Mesendoderm (in vitro differentiated cells): ENCODE measurements around the gene CALD1.

Experiments used
- DNase-seq: peaks from one replicate; pipeline ENCODE4 v3.0.0; 2013
- H2AK5ac ChIP-seq: 2 replicates; pipeline ENCODE4 v1.6.1; 2013; ENCODE audit warnings: low read length, inconsistent platforms
- H2BK120ac ChIP-seq: 2 replicates; pipeline ENCODE4 v1.6.1; 2013; ENCODE audit warnings: low read depth, mild to moderate bottlenecking, low read length, moderate library complexity, mixed read lengths
- H2BK15ac ChIP-seq: replicated peaks from 2 replicates; pipeline ENCODE4 v1.6.1; 2013; ENCODE audit warnings: low read depth, mild to moderate bottlenecking, moderate library complexity
- H2BK5ac ChIP-seq: 2 replicates; pipeline ENCODE4 v1.6.1; 2013; ENCODE audit warnings: low read length, inconsistent platforms
- H3K18ac ChIP-seq: 2 replicates; pipeline ENCODE4 v1.6.1; 2013; ENCODE audit warnings: mild to moderate bottlenecking, low read length, mixed read lengths
- H3K23ac ChIP-seq: one replicate; pipeline ENCODE4 v1.6.1; 2013; ENCODE audit warnings: low read length
- H3K27ac ChIP-seq: 2 replicates; pipeline ENCODE4 v1.5.1; 2013; ENCODE audit warnings: low read depth, mild to moderate bottlenecking, inconsistent platforms, low read length, moderate library complexity
- H3K27me3 ChIP-seq: 2 replicates; pipeline ENCODE4 v1.6.1; 2013; ENCODE audit warnings: low read length, control low read depth, mild to moderate bottlenecking, inconsistent platforms; ENCODE audit not compliant: insufficient read depth, poor library complexity
- H3K36me3 ChIP-seq: 2 replicates; pipeline ENCODE4 v1.6.1; 2013; ENCODE audit warnings: low read length, inconsistent platforms; ENCODE audit not compliant: control insufficient read depth, insufficient read depth
- H3K4ac ChIP-seq: one replicate; pipeline ENCODE4 v1.6.1; 2013; ENCODE audit warnings: low read depth, mild to moderate bottlenecking, low read length, moderate library complexity
- H3K4me1 ChIP-seq: 2 replicates; pipeline ENCODE4 v1.6.1; 2013; ENCODE audit warnings: low read depth, low read length, inconsistent platforms; ENCODE audit not compliant: control insufficient read depth
- H3K4me2 ChIP-seq: 2 replicates; pipeline ENCODE4 v1.6.1; 2013; ENCODE audit warnings: low read length
- H3K4me3 ChIP-seq: 2 replicates; pipeline ENCODE4 v1.5.1; 2013; ENCODE audit warnings: mild to moderate bottlenecking, low read length
- H3K56ac ChIP-seq: one replicate; pipeline ENCODE4 v1.6.1; 2013; ENCODE audit warnings: low read length
- H3K79me1 ChIP-seq: 2 replicates; pipeline ENCODE4 v1.6.1; 2013; ENCODE audit warnings: low read length, inconsistent platforms
- H3K79me2 ChIP-seq: 2 replicates; pipeline ENCODE4 v1.6.1; 2013; ENCODE audit warnings: mild to moderate bottlenecking, low read length; ENCODE audit not compliant: control insufficient read depth, insufficient read depth
- H3K9ac ChIP-seq: 2 replicates; pipeline ENCODE4 v1.6.1; 2013; ENCODE audit warnings: low read length, inconsistent platforms
- H4K5ac ChIP-seq: one replicate; pipeline ENCODE4 v1.6.1; 2013; ENCODE audit warnings: low read length
- H4K8ac ChIP-seq: one replicate; pipeline ENCODE4 v1.6.1; 2013; ENCODE audit warnings: low read depth, mild to moderate bottlenecking, control low read depth, low read length, moderate library complexity
- WGBS: extraction: QIAGEN DNeasy Blood & Tissue Kit; methylation state at CpG from one replicate; pipeline ENCODE4 v1.1.7; 2013; ENCODE audit warnings: low lambda C conversion rate, missing lambda C conversion rate; ENCODE audit not compliant: insufficient coverage; ENCODE audit errors: extremely low coverage; 5-methylcytosine and 5-hydroxymethylcytosine counted together

The CALD1 gene

DNA sequence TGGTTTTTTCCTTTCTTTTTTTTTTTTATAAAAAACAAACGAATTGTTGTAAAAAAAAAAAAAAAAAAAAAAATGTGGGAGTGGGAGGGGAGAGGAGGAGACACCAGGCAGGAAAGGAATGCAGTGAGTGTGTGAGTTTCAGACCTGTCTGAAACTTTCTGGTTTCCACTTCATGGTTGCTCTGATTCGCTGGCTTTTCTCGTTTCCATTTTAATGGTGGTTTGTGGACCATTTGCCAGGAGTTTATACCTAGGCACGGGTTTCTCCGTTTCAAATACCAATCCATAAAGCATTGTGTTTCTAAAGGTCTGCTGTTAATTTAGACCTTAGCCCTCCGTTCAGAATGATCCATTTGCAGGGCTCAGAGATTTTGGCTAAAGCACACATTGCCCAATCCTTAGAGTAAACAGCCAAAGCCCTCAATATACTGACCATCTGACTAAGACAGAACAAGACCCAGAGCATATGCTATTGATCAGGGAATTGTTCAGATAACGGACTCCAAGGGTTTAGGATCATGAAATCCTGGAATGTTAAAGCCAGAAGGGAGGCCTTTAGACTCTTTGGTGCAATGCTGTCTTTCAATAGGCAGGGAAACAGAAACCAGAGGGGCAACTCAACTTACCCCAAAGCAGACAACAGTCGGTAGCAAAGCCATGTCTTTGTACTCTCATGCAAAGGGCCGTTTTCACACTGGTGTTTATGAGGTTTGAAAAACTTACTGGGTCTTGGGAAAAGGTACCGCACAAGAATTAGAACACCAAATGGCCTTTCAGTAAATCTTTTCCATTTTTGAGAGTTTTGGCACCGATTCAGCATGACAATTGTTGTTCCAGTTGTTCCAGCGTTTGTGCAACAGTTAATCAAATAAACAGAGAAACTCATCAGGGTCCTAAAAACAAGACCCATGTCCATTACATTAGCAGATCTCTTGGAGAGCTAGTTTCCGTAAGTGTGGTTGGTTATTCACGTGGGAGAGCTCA lies 112.6 kb downstream of the CALD1 start:
- Histone ChIP-seq H3K23ac (no peak overlapping the region), H2AK5ac (peak overlapping the region; percentile 54), H3K56ac (peak overlapping the region; percentile 89), H4K5ac (no peak overlapping the region), H3K36me3 (no peaks in the 10 kb centered on the region), H3K79me1 (peaks cover 21% of the 10 kb centered on the region), H2BK120ac (no peak overlapping the region), H3K9ac (peak overlapping the region; percentile 69), H2BK5ac (no peak overlapping the region), H4K8ac (no peak overlapping the region), H3K18ac (peak overlapping the region; percentile 34), H3K4me2 (peak overlapping the region; percentile 52), H3K27me3 (no peaks in the 10 kb centered on the region), H2BK15ac (no peak overlapping the region), H3K27ac (peak overlapping the region; percentile 2), H3K4me1 (peaks cover 17% of the 10 kb centered on the region), H3K4me3 (peak overlapping the region; percentile 62), H3K4ac (peak overlapping the region; percentile 60), H3K79me2 (peaks cover 35% of the 10 kb centered on the region)
- no CpG with 5 or more reads among the region's 14 CpGs for WGBS
- no peak for DNase-seq

GRCh38 chr7:134892963-134893362 lies 113.5 kb downstream of the CALD1 start:
- Histone ChIP-seq H4K8ac (no peak overlapping the region), H3K27me3 (no peaks in the 10 kb centered on the region), H3K4me2 (peak overlapping the region; percentile 11), H3K4ac (no peak overlapping the region), H3K18ac (no peak overlapping the region), H2BK120ac (no peak overlapping the region), H3K4me1 (peaks cover 16% of the 10 kb centered on the region), H2AK5ac (no peak overlapping the region), H3K4me3 (no peak overlapping the region), H3K9ac (peak overlapping the region; percentile 29), H3K79me1 (peaks cover 18% of the 10 kb centered on the region), H4K5ac (no peak overlapping the region), H3K56ac (peak overlapping the region; percentile 39), H2BK5ac (no peak overlapping the region), H3K23ac (no peak overlapping the region), H3K79me2 (peaks cover 32% of the 10 kb centered on the region), H3K36me3 (no peaks in the 10 kb centered on the region), H3K27ac (no peak overlapping the region), H2BK15ac (no peak overlapping the region)
- no peak for DNase-seq
- no CpG with 5 or more reads among the region's 3 CpGs for WGBS

- no peak overlapping the region for H4K5ac ChIP-seq
- no peak overlapping the region for H3K27ac ChIP-seq
- WGBS, result no CpG with 5 or more reads among the region's 7 CpGs
- H4K8ac ChIP-seq, result no peak overlapping the region
- H2BK15ac ChIP-seq, result no peak overlapping the region
- H2BK5ac ChIP-seq, result no peak overlapping the region
- no peak overlapping the region for H3K18ac ChIP-seq
- no peak overlapping the region for H3K56ac ChIP-seq
- H3K27me3 ChIP-seq, result no peaks in the 10 kb centered on the region
- H3K79me1 ChIP-seq, result peaks cover 18% of the 10 kb centered on the region
- no peak overlapping the region for H3K23ac ChIP-seq
- H2BK120ac ChIP-seq, result no peak overlapping the region
- H3K9ac ChIP-seq, result no peak overlapping the region
- H3K4ac ChIP-seq, result no peak overlapping the region
- peaks cover 16% of the 10 kb centered on the region for H3K4me1 ChIP-seq
- peaks cover 34% of the 10 kb centered on the region for H3K79me2 ChIP-seq
- H3K4me3 ChIP-seq, result no peak overlapping the region
- no peaks in the 10 kb centered on the region for H3K36me3 ChIP-seq
- DNase-seq, result no peak
- no peak overlapping the region for H3K4me2 ChIP-seq
- no peak overlapping the region for H2AK5ac ChIP-seq
These were observed 114.5 kb downstream of the CALD1 start for GRCh38 chr7:134893920-134894319.

- H3K56ac ChIP-seq, result no peak overlapping the region
- peaks cover 34% of the 10 kb centered on the region for H3K79me2 ChIP-seq
- no peak overlapping the region for H2BK5ac ChIP-seq
- H4K8ac ChIP-seq, result no peak overlapping the region
- H2AK5ac ChIP-seq, result no peak overlapping the region
- H3K18ac ChIP-seq, result no peak overlapping the region
- peaks cover 18% of the 10 kb centered on the region for H3K79me1 ChIP-seq
- no peak overlapping the region for H3K4me3 ChIP-seq
- no peaks in the 10 kb centered on the region for H3K36me3 ChIP-seq
- no peak overlapping the region for H2BK15ac ChIP-seq
- H3K23ac ChIP-seq, result no peak overlapping the region
- no peaks in the 10 kb centered on the region for H3K27me3 ChIP-seq
- H3K4ac ChIP-seq, result no peak overlapping the region
- peaks cover 16% of the 10 kb centered on the region for H3K4me1 ChIP-seq
- H3K27ac ChIP-seq, result no peak overlapping the region
- no peak overlapping the region for H3K4me2 ChIP-seq
- H4K5ac ChIP-seq, result no peak overlapping the region
- H2BK120ac ChIP-seq, result no peak overlapping the region
- H3K9ac ChIP-seq, result no peak overlapping the region
- WGBS, result no CpG with 5 or more reads among the region's 1 CpG
- DNase-seq, result no peak
These were observed 115.5 kb downstream of the CALD1 start for GRCh38 chr7:134894928-134895327.

DNA sequence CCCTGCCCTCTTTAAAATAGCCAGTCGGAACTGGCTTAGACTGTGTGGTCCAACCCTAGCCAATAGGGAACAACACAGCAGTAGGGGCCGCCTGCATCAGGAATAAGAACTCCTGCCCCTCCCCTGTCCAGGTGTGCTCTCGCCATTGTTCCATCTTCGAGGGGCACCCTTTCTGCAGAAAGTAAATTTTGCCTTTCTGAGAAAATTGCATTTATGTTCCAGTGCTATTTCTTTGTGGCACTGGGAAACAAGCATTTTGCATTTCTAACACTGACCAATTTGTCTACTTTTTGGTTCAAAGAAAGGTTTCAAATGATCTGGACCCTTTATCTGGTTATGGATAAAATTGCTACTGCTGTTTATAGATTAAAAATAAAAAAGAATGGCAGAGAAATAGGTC lies 116.6 kb downstream of the CALD1 start:
- H3K79me2 ChIP-seq, result peaks cover 38% of the 10 kb centered on the region
- H3K4me2 ChIP-seq, result no peak overlapping the region
- H3K23ac ChIP-seq, result no peak overlapping the region
- no peak overlapping the region for H4K5ac ChIP-seq
- no peak overlapping the region for H2BK5ac ChIP-seq
- no peak overlapping the region for H2BK120ac ChIP-seq
- H2BK15ac ChIP-seq, result no peak overlapping the region
- no peak for DNase-seq
- H3K79me1 ChIP-seq, result peaks cover 23% of the 10 kb centered on the region
- H3K27ac ChIP-seq, result no peak overlapping the region
- no CpG with 5 or more reads among the region's 4 CpGs for WGBS
- H3K9ac ChIP-seq, result no peak overlapping the region
- H3K4me1 ChIP-seq, result peaks cover 12% of the 10 kb centered on the region
- no peak overlapping the region for H3K56ac ChIP-seq
- no peak overlapping the region for H4K8ac ChIP-seq
- H3K18ac ChIP-seq, result no peak overlapping the region
- no peak overlapping the region for H2AK5ac ChIP-seq
- no peaks in the 10 kb centered on the region for H3K27me3 ChIP-seq
- no peak overlapping the region for H3K4ac ChIP-seq
- no peak overlapping the region for H3K4me3 ChIP-seq
- H3K36me3 ChIP-seq, result no peaks in the 10 kb centered on the region
